ENCODE measurements around the gene LCE3E. TPM values are rescaled to one million over a fixed set of nuclear protein-coding genes. Genes with fewer than 3 reads are reported as not detected.

The LCE3E gene
- total RNA-seq, 1 experiment from 2014 or later: not detected

GRCh38 chr1:152535774-152536173, 30.8 kb downstream of the LCE3E start:
- Histone ChIP-seq H3K9me2 (ENCODE audit: insufficient read depth) (no peaks in the 10 kb centered on the region), H3K9ac (ENCODE audit: low read length) (no peak overlapping the region), H4K20me1 (ENCODE audit: insufficient read depth) (no peaks in the 10 kb centered on the region), H3K36me3 (ENCODE audit: control insufficient read depth in 1 of 2, insufficient read depth in 2 of 2, low read length in 2 of 2) (no peaks in the 10 kb centered on the region), H3K4me1 (ENCODE audit: control insufficient read depth in 1 of 2, insufficient read depth in 2 of 2, low read length in 2 of 2) (no peaks in the 10 kb centered on the region), H2AFZ (ENCODE audit: low read depth, low read length, poor library complexity, severe bottlenecking) (no peak overlapping the region), H3K4me3 (replicated peaks in 1 of 2; ENCODE audit: low read depth in 1 of 2, low read length in 2 of 2) (no peak overlapping the region), H3K27me3 (ENCODE audit: insufficient read depth, low read length) (no peaks in the 10 kb centered on the region), H3K27ac (ENCODE audit: low read depth, low read length) (no peak overlapping the region), H3K9me3 (ENCODE audit: control insufficient read depth in 1 of 2, insufficient read depth in 1 of 2, low read depth in 1 of 2, low read length in 2 of 2) (no peaks in the 10 kb centered on the region; a peak in 1 of 4 replicates), H3K4me2 (ENCODE audit: low read length) (no peak overlapping the region), H3K79me2 (ENCODE audit: insufficient read depth, low read length) (no peaks in the 10 kb centered on the region)
- intact Hi-C loops (cut with micrococcal nuclease): no loop called here
- TF ChIP-seq ELF1 (IDR thresholded peaks at IDR 0.05; ENCODE audit: borderline replicate concordance, low read depth): no peak
- TF ChIP-seq TCF7L2 (IDR thresholded peaks at IDR 0.05; ENCODE audit: borderline replicate concordance, extremely low read depth, insufficient read depth, insufficient read length): no peak
- no peak for TF ChIP-seq CEBPB (IDR thresholded peaks at IDR 0.05; ENCODE audit: low read depth)
- no peak for TF ChIP-seq SIN3A (IDR thresholded peaks at IDR 0.05; ENCODE audit: low read depth)
- TF ChIP-seq YY1 (IDR thresholded peaks at IDR 0.05; ENCODE audit: extremely low read depth, insufficient replicate concordance, low read depth, low read length): no peak
- TF ChIP-seq FOSL1 (IDR thresholded peaks at IDR 0.05; ENCODE audit: low read depth): no peak
- no peak for TF ChIP-seq ZFX (IDR thresholded peaks at IDR 0.05)
- TF ChIP-seq ATF3 (IDR thresholded peaks at IDR 0.05): no peak
- no peak for TF ChIP-seq SRF (IDR thresholded peaks at IDR 0.05; ENCODE audit: low read depth)
- TF ChIP-seq, protein P1, sequence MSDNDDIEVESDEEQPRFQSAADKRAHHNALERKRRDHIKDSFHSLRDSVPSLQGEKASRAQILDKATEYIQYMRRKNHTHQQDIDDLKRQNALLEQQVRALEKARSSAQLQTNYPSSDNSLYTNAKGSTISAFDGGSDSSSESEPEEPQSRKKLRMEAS (IDR thresholded peaks at IDR 0.05): no peak
- TF ChIP-seq ZNF274 (IDR thresholded peaks at IDR 0.05; ENCODE audit: low read depth, low read length): no peak
- no peak for TF ChIP-seq SP1 (IDR thresholded peaks at IDR 0.05; ENCODE audit: low read depth)
- no peak for TF ChIP-seq REST (IDR thresholded peaks at IDR 0.05; ENCODE audit: low read depth)
- no peak for TF ChIP-seq POLR2AphosphoS5 (IDR thresholded peaks at IDR 0.05; ENCODE audit: low read depth, low read length)
- TF ChIP-seq EGR1 (IDR thresholded peaks at IDR 0.05; ENCODE audit: low read depth): no peak
- no peak for TF ChIP-seq JUND (IDR thresholded peaks at IDR 0.05)
- no peak for TF ChIP-seq POLR2A (IDR thresholded peaks at IDR 0.05; ENCODE audit: borderline replicate concordance, extremely low read depth, insufficient read depth, insufficient read length)
- TF ChIP-seq EZH2 (IDR thresholded peaks at IDR 0.05): no peak
- ChIA-PET POLR2A (no interaction called here), RAD21 (ENCODE audit: low non-redundant PET in 1 of 2, low total read pairs in 2 of 2, uncharacterized antibody in 2 of 2, unreplicated experiment in 2 of 2) (no interaction called here), CTCF (no interaction called here)
- DNase-seq (ENCODE audit: low read depth, low spot score): no peak
- no TSS peak for BruUV-seq (replicated peaks)
- ATAC-seq: no peak

Measured in HCT116 (cell line).